HL-60 (cell line): ENCODE measurements around the gene STX4.

Experiments
- DNase-seq, 2 experiments: peaks; one replicate each; pipeline ENCODE4 v3.0.0-alpha.2; 2010 to 2020; ENCODE audit warnings: low read depth in 1 of 2, low spot score in 1 of 2
- H3K27ac ChIP-seq: fragments of 250-450 bp; sonication (Bioruptor Pico); replicated peaks from 2 replicates; pipeline ENCODE4 v1.5.1; 2020; ENCODE audit warnings: mild to moderate bottlenecking, moderate library complexity
- H3K27me3 ChIP-seq: fragments of 250-450 bp; sonication (Bioruptor Pico); 2 replicates; pipeline ENCODE4 v1.5.1; 2021; ENCODE audit warnings: mild to moderate bottlenecking, moderate library complexity; ENCODE audit not compliant: insufficient read depth, poor library complexity, severe bottlenecking
- H3K4me3 ChIP-seq: replicated peaks from 2 replicates; pipeline ENCODE4 v1.5.1; 2011; ENCODE audit warnings: mild to moderate bottlenecking, control low read depth, low read length; ENCODE audit not compliant: insufficient read depth
- GABPA ChIP-seq: IDR thresholded peaks from 2 replicates; pipeline ENCODE4 v1.6.1; 2012; ENCODE audit warnings: low read depth
- POLR2AphosphoS5 ChIP-seq: IDR thresholded peaks from 2 replicates; pipeline ENCODE4 v1.6.1; 2012; ENCODE audit warnings: low read depth
- SPI1 ChIP-seq: IDR thresholded peaks from 2 replicates; pipeline ENCODE4 v1.6.1; 2012; ENCODE audit warnings: low read depth, mild to moderate bottlenecking, borderline replicate concordance
- TF ChIP-seq, protein P1 (sequence below): IDR thresholded peaks from 2 replicates; pipeline ENCODE4 v1.6.1; 2012; ENCODE audit warnings: low read depth; ENCODE audit not compliant: insufficient replicate concordance
- TF ChIP-seq, protein P2 (sequence below): IDR thresholded peaks from one replicate; pipeline ENCODE4 v1.5.1; 2011; ENCODE audit warnings: low read length, control low read depth, inconsistent platforms; ENCODE audit not compliant: insufficient read depth

Gene STX4

DNA sequence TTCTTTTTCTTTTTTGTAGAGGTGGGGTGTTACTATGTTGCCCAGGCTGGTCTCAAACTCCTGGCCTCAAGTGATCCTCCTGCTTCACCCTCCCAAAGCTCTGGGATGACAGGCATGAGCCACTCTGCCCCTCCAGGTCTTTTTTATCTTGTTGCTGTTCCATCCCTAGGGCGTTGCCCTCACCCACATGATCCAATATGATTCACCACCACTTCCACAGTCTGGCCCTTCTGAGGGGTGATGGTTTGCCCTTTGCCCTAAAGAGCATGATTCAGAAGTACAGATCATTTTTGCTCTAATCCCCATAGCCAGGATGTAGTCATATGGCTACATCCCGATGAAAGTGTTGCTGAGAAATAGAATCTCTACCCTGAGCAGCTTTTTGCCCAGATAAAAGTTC, 18.8 kb downstream of the STX4 start:
- no peak overlapping the region for H3K4me3 ChIP-seq
- TF ChIP-seq POLR2AphosphoS5 (no peak), SPI1 (no peak), GABPA (no peak)
- TF ChIP-seq, protein P1, sequence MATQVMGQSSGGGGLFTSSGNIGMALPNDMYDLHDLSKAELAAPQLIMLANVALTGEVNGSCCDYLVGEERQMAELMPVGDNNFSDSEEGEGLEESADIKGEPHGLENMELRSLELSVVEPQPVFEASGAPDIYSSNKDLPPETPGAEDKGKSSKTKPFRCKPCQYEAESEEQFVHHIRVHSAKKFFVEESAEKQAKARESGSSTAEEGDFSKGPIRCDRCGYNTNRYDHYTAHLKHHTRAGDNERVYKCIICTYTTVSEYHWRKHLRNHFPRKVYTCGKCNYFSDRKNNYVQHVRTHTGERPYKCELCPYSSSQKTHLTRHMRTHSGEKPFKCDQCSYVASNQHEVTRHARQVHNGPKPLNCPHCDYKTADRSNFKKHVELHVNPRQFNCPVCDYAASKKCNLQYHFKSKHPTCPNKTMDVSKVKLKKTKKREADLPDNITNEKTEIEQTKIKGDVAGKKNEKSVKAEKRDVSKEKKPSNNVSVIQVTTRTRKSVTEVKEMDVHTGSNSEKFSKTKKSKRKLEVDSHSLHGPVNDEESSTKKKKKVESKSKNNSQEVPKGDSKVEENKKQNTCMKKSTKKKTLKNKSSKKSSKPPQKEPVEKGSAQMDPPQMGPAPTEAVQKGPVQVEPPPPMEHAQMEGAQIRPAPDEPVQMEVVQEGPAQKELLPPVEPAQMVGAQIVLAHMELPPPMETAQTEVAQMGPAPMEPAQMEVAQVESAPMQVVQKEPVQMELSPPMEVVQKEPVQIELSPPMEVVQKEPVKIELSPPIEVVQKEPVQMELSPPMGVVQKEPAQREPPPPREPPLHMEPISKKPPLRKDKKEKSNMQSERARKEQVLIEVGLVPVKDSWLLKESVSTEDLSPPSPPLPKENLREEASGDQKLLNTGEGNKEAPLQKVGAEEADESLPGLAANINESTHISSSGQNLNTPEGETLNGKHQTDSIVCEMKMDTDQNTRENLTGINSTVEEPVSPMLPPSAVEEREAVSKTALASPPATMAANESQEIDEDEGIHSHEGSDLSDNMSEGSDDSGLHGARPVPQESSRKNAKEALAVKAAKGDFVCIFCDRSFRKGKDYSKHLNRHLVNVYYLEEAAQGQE = no peak
- TF ChIP-seq, protein P2, sequence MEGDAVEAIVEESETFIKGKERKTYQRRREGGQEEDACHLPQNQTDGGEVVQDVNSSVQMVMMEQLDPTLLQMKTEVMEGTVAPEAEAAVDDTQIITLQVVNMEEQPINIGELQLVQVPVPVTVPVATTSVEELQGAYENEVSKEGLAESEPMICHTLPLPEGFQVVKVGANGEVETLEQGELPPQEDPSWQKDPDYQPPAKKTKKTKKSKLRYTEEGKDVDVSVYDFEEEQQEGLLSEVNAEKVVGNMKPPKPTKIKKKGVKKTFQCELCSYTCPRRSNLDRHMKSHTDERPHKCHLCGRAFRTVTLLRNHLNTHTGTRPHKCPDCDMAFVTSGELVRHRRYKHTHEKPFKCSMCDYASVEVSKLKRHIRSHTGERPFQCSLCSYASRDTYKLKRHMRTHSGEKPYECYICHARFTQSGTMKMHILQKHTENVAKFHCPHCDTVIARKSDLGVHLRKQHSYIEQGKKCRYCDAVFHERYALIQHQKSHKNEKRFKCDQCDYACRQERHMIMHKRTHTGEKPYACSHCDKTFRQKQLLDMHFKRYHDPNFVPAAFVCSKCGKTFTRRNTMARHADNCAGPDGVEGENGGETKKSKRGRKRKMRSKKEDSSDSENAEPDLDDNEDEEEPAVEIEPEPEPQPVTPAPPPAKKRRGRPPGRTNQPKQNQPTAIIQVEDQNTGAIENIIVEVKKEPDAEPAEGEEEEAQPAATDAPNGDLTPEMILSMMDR = no peak
- DNase-seq = peak in 1 of 2 experiments; percentile 41
- H3K27me3 ChIP-seq = no peaks in the 10 kb centered on the region
- no peak overlapping the region for H3K27ac ChIP-seq

DNA sequence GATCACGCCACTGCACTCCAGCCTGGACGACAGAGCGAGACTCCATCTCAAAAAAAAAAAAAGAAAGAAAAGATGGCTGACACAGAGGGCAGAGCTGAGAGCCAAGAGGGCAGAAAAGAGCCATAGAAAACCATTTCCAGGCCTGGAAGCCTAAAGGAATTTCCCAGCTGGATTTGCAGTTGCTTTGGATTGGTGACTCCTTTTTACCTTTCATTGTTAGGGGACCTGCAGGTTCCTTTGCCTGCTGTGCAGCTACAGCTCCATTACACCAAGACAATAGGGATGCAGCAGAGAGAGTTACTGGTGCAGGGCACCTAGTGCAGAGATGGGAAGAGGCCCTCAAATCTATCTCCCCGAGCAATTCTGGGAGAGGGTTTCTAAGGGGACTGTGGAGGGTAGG, 22.3 kb downstream of the STX4 start:
- TF ChIP-seq, protein P2 = no peak
- TF ChIP-seq, protein P1 = no peak
- no peak for TF ChIP-seq SPI1
- TF ChIP-seq POLR2AphosphoS5 = no peak
- no peak for TF ChIP-seq GABPA
- H3K27me3 ChIP-seq = no peaks in the 10 kb centered on the region
- H3K4me3 ChIP-seq = no peak overlapping the region
- DNase-seq = no peak
- H3K27ac ChIP-seq = no peak overlapping the region

DNA sequence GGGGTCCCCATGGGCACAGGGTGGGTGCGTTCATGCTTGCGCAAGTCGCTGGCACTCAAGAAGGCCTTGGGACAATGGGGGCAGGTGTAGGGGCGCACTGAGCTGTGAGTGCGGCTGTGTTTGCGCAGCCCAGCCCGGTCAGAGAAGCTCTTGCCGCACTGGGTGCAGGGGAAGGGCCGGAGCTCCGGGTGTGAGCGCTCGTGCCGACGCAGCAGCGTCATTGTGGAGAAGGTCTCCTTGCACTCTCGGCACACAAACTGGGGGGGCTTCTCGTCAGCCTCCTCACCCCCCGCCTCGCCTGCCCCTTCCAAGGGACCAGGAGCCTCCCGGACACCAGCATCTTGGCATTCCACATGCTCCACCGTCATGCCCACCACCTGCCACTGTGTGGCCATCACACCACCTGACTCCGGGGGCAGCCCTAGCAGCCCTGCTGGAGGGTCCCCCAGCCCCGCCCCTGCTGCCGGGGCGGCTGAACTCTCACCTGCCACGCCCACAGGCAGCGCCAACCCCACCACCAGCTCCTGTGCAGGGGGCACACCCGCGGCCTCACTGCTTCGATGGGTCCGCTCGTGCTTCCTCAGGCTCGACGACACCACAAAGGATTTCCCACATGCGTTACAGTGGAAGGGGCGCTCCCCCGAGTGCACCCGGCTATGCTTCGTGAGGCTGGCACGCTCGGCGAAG, 27.9 kb downstream of the STX4 start:
- Histone ChIP-seq H3K4me3 (no peak overlapping the region), H3K27me3 (no peaks in the 10 kb centered on the region), H3K27ac (no peak overlapping the region)
- TF ChIP-seq POLR2AphosphoS5 = no peak
- no peak for TF ChIP-seq SPI1
- TF ChIP-seq, protein P1 = no peak
- DNase-seq = no peak
